Fibroblast of mammary gland (primary cell): Measurements from ENCODE around the gene HDAC11.

Experiments
- DNase-seq: peaks from one replicate; pipeline ENCODE4 v3.0.0-alpha.2; 2010; ENCODE audit warnings: low read depth
- H3K4me3 ChIP-seq: 2 replicates; pipeline ENCODE4 v1.5.1; 2011; ENCODE audit warnings: low read depth, mild to moderate bottlenecking, low read length, moderate library complexity; ENCODE audit not compliant: control insufficient read depth
- TF ChIP-seq, protein P1 (sequence below): conservative IDR thresholded peaks from 2 replicates; pipeline ENCODE4 v1.5.1; 2011; ENCODE audit warnings: low read depth, low read length, inconsistent platforms; ENCODE audit not compliant: control insufficient read depth, insufficient read depth

Gene HDAC11

DNA sequence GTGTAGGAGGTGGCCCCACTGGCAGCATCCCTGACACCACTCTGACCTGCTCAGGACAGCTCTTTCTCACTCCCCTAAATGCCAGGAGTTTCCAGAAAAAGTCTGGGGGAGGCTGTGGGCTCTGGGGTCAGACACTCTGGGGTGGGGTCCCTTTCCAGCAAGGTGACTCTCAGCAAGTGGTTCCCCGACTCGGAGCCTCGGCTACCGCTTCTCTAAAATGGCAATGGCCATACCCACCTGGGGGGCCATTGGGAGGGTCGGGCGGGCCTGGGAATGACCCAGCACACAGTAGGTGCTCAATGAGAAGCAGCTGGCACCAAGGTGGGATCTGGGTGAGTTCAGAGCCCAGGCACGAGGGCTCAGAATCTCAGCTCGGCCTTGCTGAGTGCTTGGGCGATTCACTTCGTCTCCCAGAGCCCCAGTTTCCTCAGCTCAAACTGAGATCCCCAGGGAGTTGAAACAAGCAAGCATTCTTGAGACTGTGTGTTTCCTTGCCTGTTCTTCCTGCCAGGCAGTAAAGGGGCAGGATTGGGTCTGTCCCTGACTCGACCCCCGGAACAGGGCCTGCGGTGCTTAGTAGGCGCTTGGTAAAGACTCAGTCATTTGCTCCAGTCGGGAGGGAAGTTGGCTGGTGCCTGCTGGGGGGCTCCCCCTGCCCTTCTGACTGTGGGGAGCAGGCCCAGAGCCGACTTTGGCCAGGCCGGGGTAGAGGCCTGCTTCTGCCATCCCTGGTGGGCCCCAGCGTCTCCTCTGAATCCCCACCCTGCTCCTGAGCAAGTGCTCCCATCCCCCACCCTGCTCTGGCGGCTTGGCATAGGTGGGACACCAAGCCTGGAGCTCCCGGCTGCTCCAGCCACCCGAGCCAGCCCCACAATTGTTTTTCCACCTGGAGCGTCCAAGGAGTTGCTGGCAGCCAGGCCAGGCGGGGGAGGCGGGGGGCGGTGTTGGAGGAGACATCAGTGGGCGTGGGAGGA lies 36.0 kb downstream of the HDAC11 start:
- TF ChIP-seq, protein P1, sequence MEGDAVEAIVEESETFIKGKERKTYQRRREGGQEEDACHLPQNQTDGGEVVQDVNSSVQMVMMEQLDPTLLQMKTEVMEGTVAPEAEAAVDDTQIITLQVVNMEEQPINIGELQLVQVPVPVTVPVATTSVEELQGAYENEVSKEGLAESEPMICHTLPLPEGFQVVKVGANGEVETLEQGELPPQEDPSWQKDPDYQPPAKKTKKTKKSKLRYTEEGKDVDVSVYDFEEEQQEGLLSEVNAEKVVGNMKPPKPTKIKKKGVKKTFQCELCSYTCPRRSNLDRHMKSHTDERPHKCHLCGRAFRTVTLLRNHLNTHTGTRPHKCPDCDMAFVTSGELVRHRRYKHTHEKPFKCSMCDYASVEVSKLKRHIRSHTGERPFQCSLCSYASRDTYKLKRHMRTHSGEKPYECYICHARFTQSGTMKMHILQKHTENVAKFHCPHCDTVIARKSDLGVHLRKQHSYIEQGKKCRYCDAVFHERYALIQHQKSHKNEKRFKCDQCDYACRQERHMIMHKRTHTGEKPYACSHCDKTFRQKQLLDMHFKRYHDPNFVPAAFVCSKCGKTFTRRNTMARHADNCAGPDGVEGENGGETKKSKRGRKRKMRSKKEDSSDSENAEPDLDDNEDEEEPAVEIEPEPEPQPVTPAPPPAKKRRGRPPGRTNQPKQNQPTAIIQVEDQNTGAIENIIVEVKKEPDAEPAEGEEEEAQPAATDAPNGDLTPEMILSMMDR = no peak
- DNase-seq = no peak
- H3K4me3 ChIP-seq = no peak overlapping the region

DNA sequence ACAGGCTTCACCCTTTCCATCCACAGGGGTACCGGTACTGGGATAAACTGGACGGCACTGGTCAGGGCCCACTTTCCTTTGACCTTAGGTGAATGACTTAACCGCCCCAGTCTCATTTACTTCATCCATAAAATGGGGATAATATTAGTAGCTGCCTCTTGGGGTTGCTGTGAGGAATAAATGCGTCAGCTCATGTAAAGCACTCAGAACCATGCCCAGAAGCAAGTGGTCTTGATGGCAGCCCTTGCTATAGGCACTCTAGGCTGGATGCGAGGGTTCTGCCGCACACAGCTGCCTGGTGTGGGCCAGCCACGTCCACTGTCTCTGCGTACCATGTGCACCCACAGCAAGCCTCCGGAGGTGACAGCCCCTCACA lies 36.6 kb downstream of the HDAC11 start:
- TF ChIP-seq, protein P1 = no peak
- DNase-seq = no peak
- H3K4me3 ChIP-seq = no peak overlapping the region

DNA sequence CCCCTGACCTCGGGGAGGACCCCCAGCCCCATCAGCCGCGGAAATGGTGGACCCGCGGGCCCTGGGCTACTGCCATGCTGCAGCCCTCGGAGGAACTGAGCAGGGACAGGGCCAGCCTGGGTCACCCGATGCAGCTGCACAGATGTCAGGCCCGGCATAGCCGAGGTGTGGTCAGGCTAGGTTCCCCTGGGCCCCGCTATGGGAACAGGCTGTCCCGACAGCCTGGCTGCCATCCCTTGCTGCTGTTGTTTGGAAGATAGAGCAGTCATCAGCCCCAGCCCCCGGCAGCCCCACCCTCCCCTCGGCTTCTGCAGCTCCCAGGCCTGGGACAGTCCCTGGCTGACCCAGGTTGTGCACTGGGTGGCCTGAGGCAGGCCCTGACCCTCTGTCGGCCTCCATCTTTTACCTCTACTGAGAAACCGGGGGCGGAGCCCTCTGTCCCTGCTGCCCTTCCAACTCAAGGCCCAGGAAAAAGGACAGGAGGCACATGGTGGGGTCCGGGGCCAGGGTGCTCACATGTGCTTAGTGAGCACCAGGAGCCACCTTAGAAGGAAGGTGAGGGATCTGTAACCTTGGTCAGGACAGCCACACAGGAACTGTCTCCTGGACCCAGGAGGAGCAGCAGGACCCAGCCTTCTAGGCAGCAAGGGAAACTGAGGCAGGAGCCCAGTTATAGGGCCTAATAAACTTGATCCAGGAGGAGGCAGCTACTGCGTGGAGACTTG lies 37.3 kb downstream of the HDAC11 start:
- DNase-seq = no peak
- H3K4me3 ChIP-seq = no peak overlapping the region
- TF ChIP-seq, protein P1 = no peak

DNA sequence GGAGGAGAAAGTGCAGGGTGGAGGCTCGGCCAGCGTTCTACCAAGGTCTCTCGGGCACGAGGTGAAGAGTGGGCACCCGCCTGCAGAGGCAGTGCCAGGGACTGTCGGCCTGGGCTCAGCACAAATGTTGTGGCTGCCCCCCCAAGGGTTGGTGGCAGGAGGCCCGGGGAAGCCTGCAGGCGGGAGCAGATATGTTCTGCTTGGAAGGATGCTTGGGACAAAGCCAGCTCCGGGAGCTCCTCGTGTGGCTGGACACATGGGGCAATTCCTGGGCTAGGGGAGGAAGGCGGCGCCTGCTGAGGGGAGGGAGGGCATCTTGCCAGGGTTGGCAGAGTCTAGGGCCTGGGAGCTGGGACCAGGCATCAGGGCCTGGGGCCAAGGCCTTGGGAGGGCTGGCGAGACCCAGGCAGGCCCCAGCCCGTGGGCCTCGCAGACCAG lies 38.4 kb downstream of the HDAC11 start:
- TF ChIP-seq, protein P1 = no peak
- no peak overlapping the region for H3K4me3 ChIP-seq
- no peak for DNase-seq

DNA sequence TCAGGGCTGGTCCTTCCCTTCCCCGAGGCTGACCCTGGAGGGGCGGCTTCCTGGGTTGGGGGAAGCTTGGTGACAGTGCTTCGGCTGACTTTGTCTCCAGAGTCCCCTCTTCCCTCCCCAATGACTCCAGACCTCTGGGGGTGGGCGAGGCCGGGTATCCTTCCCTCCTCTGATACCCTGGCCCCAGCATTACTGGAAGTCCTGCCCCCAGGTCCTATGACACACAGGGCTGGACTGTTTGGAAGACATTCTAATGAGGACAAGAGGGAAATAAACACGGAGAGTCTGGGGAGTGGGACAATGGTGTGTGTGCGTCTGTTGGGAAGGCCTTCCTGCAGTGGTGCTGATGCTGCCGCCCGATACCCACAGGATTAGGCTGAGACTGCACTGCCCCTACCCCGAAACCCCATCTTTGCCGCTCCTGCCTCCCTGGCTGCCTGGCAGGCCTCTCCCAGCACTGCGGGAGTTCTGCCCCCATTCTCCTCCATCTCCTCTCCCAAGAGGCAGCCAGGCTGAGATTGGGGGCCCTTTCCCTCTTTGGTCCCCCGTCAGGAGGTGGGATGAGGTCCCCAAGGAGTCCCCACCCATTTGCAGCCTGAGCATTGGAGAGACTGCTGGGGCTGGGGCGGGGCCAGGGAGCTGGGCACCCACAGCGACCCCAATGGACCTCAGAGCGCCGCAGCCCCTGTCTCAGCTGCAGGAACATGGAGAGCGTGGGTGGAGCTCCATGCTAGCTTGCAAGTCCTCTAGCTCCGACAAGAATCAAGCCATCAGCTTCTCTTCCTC lies 39.1 kb downstream of the HDAC11 start:
- H3K4me3 ChIP-seq = no peak overlapping the region
- DNase-seq = no peak
- TF ChIP-seq, protein P1 = no peak

DNA sequence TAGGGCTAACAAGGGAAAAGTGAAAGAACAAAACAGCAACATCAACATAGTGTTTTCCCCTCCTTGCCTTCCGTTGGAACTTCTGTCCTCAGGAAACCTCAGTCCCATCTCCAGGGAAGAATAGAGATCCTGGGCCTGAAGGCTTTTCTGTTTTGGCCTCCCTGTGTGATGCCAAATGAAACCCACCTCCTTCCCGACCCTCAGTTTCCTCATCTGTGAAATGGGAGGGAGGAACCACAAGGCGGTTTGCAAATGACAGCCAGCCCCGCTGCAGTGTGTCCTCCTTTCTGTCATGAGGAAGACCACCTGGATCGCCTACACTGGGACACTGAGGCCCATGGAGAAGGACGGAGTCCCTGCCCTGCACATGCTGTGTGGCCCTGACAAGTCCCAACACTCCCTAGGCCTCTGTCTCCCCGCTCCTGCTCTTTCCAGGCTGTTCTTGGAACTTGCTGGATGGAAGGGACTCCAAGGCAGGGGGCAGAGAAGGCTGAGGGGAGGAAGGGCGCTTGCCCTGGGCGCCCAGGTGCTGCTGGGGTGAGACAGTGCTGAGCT lies 40.3 kb downstream of the HDAC11 start:
- TF ChIP-seq, protein P1 = no peak
- no peak overlapping the region for H3K4me3 ChIP-seq
- DNase-seq = no peak
